B cell (primary cell): Measurements from ENCODE around the gene PKDREJ. TPM values are rescaled to one million over a fixed set of nuclear protein-coding genes. Genes with fewer than 3 reads are reported as not detected.

Experiments used
- ATAC-seq: fragments of 200-7000 bp; cut with Tn5 transposase; one replicate; pipeline ENCODE4 v1.10.0; 2021; ENCODE audit warnings: low read depth, mild to moderate bottlenecking, moderate number of reproducible peaks, moderate library complexity
- CTCF ChIA-PET: fragments of 350-600 bp; sonication (Branson Sonifier 250); formaldehyde crosslinking; loops from one replicate; lab custom pipeline; 2021; ENCODE audit warnings: antibody characterized with exemption, inconsistent platforms; lab: Charles Lee
- POLR2A ChIA-PET: fragments of 350-600 bp; sonication (Branson Sonifier 250); formaldehyde crosslinking; loops from one replicate; lab custom pipeline; 2021; ENCODE audit warnings: antibody characterized with exemption; lab: Charles Lee
- DNase-seq: peaks from one replicate; pipeline ENCODE4 v3.0.0; 2013
- H2AFZ ChIP-seq: 2 replicates; pipeline ENCODE4 v1.6.1; 2012; ENCODE audit warnings: mild to moderate bottlenecking, low read depth, low read length; ENCODE audit not compliant: insufficient read depth, poor library complexity, severe bottlenecking
- H3K27ac ChIP-seq, 2 donors: 1 replicate in 1 of 2; 2 replicates in 1 of 2; pipeline ENCODE4 v1.5.1; 2012 to 2013; ENCODE audit warnings: low read length in 2 of 2, mild to moderate bottlenecking in 2 of 2, moderate library complexity in 1 of 2
- H3K27me3 ChIP-seq, 4 experiments: fragments of 200-600 bp in 1 of 4; sonication (generic) in 1 of 4; replicated peaks in 1 of 4; 1 replicate in 2 of 4; 2 replicates in 2 of 4; pipeline versions ENCODE4 v1.6.1 to v1.7.0; 2013 to 2016; ENCODE audit warnings: low read length in 3 of 4, mild to moderate bottlenecking in 2 of 4, mixed read lengths in 1 of 4, moderate library complexity in 1 of 4; ENCODE audit not compliant: insufficient read depth in 4 of 4, control insufficient read depth in 3 of 4; ENCODE audit errors: control extremely low read depth in 1 of 4
- H3K36me3 ChIP-seq, 2 experiments: replicated peaks in 1 of 2; 1 replicate in 1 of 2; 2 replicates in 1 of 2; pipeline versions ENCODE4 v1.6.1 to v1.7.1; 2013; ENCODE audit warnings: low read length in 1 of 2; ENCODE audit not compliant: insufficient read depth in 2 of 2, control insufficient read depth in 1 of 2; ENCODE audit errors: control extremely low read depth in 1 of 2, extremely low read depth in 1 of 2
- H3K4me1 ChIP-seq, 2 donors: fragments of 200-600 bp in 1 of 2; sonication (generic) in 1 of 2; 1 replicate in 1 of 2; 2 replicates in 1 of 2; pipeline versions ENCODE4 v1.5.1 to v1.6.1; 2013 to 2017; ENCODE audit warnings: low read length in 2 of 2; ENCODE audit not compliant: control insufficient read depth in 2 of 2, insufficient read depth in 2 of 2
- H3K4me2 ChIP-seq: replicated peaks from 2 replicates; pipeline ENCODE3; 2012; ENCODE audit warnings: mild to moderate bottlenecking, low read depth, low read length; ENCODE audit not compliant: poor library complexity, severe bottlenecking
- H3K4me3 ChIP-seq, 5 experiments: fragments of 200-600 bp in 1 of 5; sonication (generic) in 1 of 5; 1 replicate in 3 of 5; 2 replicates in 2 of 5; pipeline versions ENCODE4 v1.5.1 to v1.7.0; 2011 to 2016; ENCODE audit warnings: low read length in 4 of 5, mild to moderate bottlenecking in 4 of 5, low read depth in 2 of 5, control low read depth in 1 of 5, moderate library complexity in 1 of 5; ENCODE audit not compliant: insufficient read depth in 1 of 5; ENCODE audit errors: control extremely low read depth in 1 of 5, extremely low read depth in 1 of 5
- H3K79me2 ChIP-seq: fragments of 200-600 bp; sonication (generic); one replicate; pipeline ENCODE4 v1.6.0; 2016; ENCODE audit warnings: low read length; ENCODE audit not compliant: control insufficient read depth, insufficient read depth
- H3K9ac ChIP-seq: fragments of 200-600 bp; sonication (generic); 2 replicates; pipeline ENCODE4 v1.6.1; 2017; ENCODE audit warnings: mild to moderate bottlenecking, low read length, moderate library complexity
- H3K9me3 ChIP-seq, 3 donors: one replicate each; pipeline versions ENCODE4 v1.6.1 to v1.7.1; 2013; ENCODE audit warnings: low read length in 2 of 3; ENCODE audit not compliant: control insufficient read depth in 2 of 3, insufficient read depth in 1 of 3; ENCODE audit errors: control extremely low read depth in 1 of 3
- H4K20me1 ChIP-seq: 2 replicates; pipeline ENCODE4 v1.6.0; 2012; ENCODE audit warnings: mild to moderate bottlenecking, low read length; ENCODE audit not compliant: insufficient read depth, control insufficient read depth, poor library complexity, severe bottlenecking
- H3K27ac Mint-ChIP-seq: one replicate; pipeline ENCODE4 v1.8.0; 2021; ENCODE audit warnings: mixed read lengths
- H3K27me3 Mint-ChIP-seq: one replicate; pipeline ENCODE4 v1.8.0; 2021; ENCODE audit warnings: mixed read lengths
- H3K4me1 Mint-ChIP-seq: one replicate; pipeline ENCODE4 v1.8.0; 2021; ENCODE audit warnings: mixed read lengths
- H3K4me3 Mint-ChIP-seq: one replicate; pipeline ENCODE4 v1.8.0; 2021; ENCODE audit warnings: mixed read lengths
- H3K9me3 Mint-ChIP-seq: one replicate; pipeline ENCODE4 v1.8.0; 2022; ENCODE audit warnings: mixed read lengths; ENCODE audit not compliant: insufficient read depth
- CTCF ChIP-seq: fragments of 200-600 bp; IDR thresholded peaks from one replicate; pipeline ENCODE4 v1.8.0; 2022; ENCODE audit warnings: antibody characterized with exemption, mild to moderate bottlenecking
- EZH2 ChIP-seq: IDR thresholded peaks from 2 replicates; pipeline ENCODE4 v1.6.1; 2012; ENCODE audit warnings: borderline replicate concordance, low read depth, mild to moderate bottlenecking, moderate library complexity, low read length; ENCODE audit not compliant: insufficient read depth, poor library complexity, severe bottlenecking
- WGBS: methylation state at CpG from one replicate; pipeline ENCODE4 v1.1.5; 2013; ENCODE audit warnings: missing lambda C conversion rate; ENCODE audit not compliant: insufficient coverage; 5-methylcytosine and 5-hydroxymethylcytosine counted together
- intact Hi-C: fragments of 100-400 bp; cut with micrococcal nuclease; formaldehyde crosslinking; loops from one replicate; pipeline ENCODE4 v1.10.0; 2022
- polyA plus RNA-seq: library from polyadenylated mRNA; depleted of rRNA; stranded (reverse); fragments of >200 nt; gene quantifications from 2 replicates; pipeline ENCODE4 v1.2.3, GENCODE V29; 2012
- total RNA-seq, 2 donors: library from RNA; stranded (reverse); fragments of 120-200 nt in 1 of 2; gene quantifications; 1 replicate in 1 of 2; 2 replicates in 1 of 2; pipeline versions ENCODE4 v1.2.3 to v1.2.4, GENCODE V29; 2013 to 2022

Gene PKDREJ
- total and polyA plus RNA-seq, 2 donors (not counting 1 experiment from before 2014, with no cell fraction given) = not detected

GRCh38 chr22:46238541-46238940 lies 24.6 kb downstream of the PKDREJ start:
- H3K4me1 Mint-ChIP-seq = peaks cover 21% of the 10 kb centered on the region
- intact Hi-C loops = no loop called here
- no peak for DNase-seq
- H4K20me1 ChIP-seq = no peaks in the 10 kb centered on the region
- 95% methylated on average over 16 of the region's 16 CpGs for WGBS
- no peaks in the 10 kb centered on the region for H3K27me3 Mint-ChIP-seq
- H3K36me3 ChIP-seq = peaks cover 0 to 6% of the 10 kb centered on the region in 2 experiments
- ChIA-PET POLR2A (no interaction called here), CTCF (no interaction called here)
- no peak overlapping the region for H3K4me2 ChIP-seq
- H2AFZ ChIP-seq = no peak overlapping the region
- H3K79me2 ChIP-seq = no peaks in the 10 kb centered on the region
- no peak overlapping the region for H3K27ac ChIP-seq
- H3K4me1 ChIP-seq = peaks cover 18 to 23% of the 10 kb centered on the region in 2 donors
- no peaks in the 10 kb centered on the region for H3K9me3 ChIP-seq
- no peaks in the 10 kb centered on the region for H3K27me3 ChIP-seq
- H3K9ac ChIP-seq = no peak overlapping the region
- H3K4me3 ChIP-seq = no peak overlapping the region
- no peak overlapping the region for H3K27ac Mint-ChIP-seq
- H3K4me3 Mint-ChIP-seq = no peak overlapping the region
- H3K9me3 Mint-ChIP-seq = no peaks in the 10 kb centered on the region
- TF ChIP-seq EZH2 (no peak), CTCF (no peak)
- no peak for ATAC-seq

GRCh38 chr22:46237453-46238124 lies 25.6 kb downstream of the PKDREJ start:
- DNase-seq (no peak), ATAC-seq (no peak)
- Histone ChIP-seq H3K9ac (no peak overlapping the region), H3K4me1 (peaks cover 18 to 23% of the 10 kb centered on the region in 2 donors), H2AFZ (no peak overlapping the region), H3K4me3 (no peak overlapping the region), H3K36me3 (peaks cover 0 to 6% of the 10 kb centered on the region in 2 experiments), H3K4me2 (no peak overlapping the region), H3K9me3 (no peaks in the 10 kb centered on the region), H3K27ac (no peak overlapping the region), H3K79me2 (no peaks in the 10 kb centered on the region), H3K27me3 (no peaks in the 10 kb centered on the region), H4K20me1 (no peaks in the 10 kb centered on the region)
- CTCF ChIA-PET = no interaction called here
- TF ChIP-seq CTCF = no peak
- no peak for TF ChIP-seq EZH2
- H3K27ac Mint-ChIP-seq = no peak overlapping the region
- 97% methylated on average over 11 of the region's 12 CpGs for WGBS
- H3K27me3 Mint-ChIP-seq = no peaks in the 10 kb centered on the region
- intact Hi-C loops = no loop called here
- POLR2A ChIA-PET = no interaction called here
- no peak overlapping the region for H3K4me3 Mint-ChIP-seq
- H3K4me1 Mint-ChIP-seq = peaks cover 21% of the 10 kb centered on the region
- no peaks in the 10 kb centered on the region for H3K9me3 Mint-ChIP-seq
